ENCODE results near the gene FRMD4A. TPM values are rescaled to one million over a fixed set of nuclear protein-coding genes. Genes with fewer than 3 reads are reported as not detected.
"Not testable (repeated sequence)": the region's sequence is repeated elsewhere in the genome, so short reads cannot be mapped to it uniquely, and the experiment has no call there.

The FRMD4A gene
- total RNA-seq, 2 donors from 2014 or later: 18.9 to 46.1 TPM

DNA sequence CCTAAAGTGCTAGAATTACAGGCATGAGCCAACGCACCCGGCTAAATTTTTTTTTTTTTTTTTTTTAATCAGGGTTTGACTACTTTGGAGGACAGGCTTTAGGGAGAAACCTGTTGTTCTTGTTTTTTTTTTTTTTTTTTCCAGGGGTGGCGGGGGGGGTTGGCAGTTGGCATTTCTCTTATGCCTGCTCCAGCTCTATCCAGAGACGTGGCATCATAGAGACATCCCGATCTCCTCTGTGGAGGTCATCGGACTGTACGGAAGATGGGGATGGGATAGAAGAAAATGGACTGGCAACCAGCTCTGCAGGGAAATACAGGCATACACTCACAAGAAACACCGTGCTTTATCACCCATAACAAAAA, 613.2 kb downstream of the FRMD4A start:
- H3K36me3 ChIP-seq (replicated peaks in 1 of 2; ENCODE audit: insufficient read depth in 1 of 2, low read depth in 2 of 2): no peaks in the 10 kb centered on the region
- TF ChIP-seq, protein P1, sequence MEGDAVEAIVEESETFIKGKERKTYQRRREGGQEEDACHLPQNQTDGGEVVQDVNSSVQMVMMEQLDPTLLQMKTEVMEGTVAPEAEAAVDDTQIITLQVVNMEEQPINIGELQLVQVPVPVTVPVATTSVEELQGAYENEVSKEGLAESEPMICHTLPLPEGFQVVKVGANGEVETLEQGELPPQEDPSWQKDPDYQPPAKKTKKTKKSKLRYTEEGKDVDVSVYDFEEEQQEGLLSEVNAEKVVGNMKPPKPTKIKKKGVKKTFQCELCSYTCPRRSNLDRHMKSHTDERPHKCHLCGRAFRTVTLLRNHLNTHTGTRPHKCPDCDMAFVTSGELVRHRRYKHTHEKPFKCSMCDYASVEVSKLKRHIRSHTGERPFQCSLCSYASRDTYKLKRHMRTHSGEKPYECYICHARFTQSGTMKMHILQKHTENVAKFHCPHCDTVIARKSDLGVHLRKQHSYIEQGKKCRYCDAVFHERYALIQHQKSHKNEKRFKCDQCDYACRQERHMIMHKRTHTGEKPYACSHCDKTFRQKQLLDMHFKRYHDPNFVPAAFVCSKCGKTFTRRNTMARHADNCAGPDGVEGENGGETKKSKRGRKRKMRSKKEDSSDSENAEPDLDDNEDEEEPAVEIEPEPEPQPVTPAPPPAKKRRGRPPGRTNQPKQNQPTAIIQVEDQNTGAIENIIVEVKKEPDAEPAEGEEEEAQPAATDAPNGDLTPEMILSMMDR (IDR thresholded peaks at IDR 0.05): no peak
- TF ChIP-seq POLR2A (IDR thresholded peaks at IDR 0.05): no peak
- peak overlapping the region; percentile 13 to 18 for H3K4me3 ChIP-seq
- DNase-seq (no peak), ATAC-seq (peak; percentile 65)
- 12 to 21% methylated on average over 8 of the region's 8 CpGs for WGBS, 2 donors
- intact Hi-C loops (cut with DNase I): loop anchor here (10.0 kb wide), 1 partner anchor 57 kb away; no protein-coding TSS in a partner anchor
- no peaks in the 10 kb centered on the region for H3K27me3 ChIP-seq
- peaks cover 30% of the 10 kb centered on the region for H3K4me1 ChIP-seq
- no peaks in the 10 kb centered on the region for H3K9me3 ChIP-seq
- peak overlapping the region; percentile 68 to 90 (median 86) for H3K27ac ChIP-seq

DNA sequence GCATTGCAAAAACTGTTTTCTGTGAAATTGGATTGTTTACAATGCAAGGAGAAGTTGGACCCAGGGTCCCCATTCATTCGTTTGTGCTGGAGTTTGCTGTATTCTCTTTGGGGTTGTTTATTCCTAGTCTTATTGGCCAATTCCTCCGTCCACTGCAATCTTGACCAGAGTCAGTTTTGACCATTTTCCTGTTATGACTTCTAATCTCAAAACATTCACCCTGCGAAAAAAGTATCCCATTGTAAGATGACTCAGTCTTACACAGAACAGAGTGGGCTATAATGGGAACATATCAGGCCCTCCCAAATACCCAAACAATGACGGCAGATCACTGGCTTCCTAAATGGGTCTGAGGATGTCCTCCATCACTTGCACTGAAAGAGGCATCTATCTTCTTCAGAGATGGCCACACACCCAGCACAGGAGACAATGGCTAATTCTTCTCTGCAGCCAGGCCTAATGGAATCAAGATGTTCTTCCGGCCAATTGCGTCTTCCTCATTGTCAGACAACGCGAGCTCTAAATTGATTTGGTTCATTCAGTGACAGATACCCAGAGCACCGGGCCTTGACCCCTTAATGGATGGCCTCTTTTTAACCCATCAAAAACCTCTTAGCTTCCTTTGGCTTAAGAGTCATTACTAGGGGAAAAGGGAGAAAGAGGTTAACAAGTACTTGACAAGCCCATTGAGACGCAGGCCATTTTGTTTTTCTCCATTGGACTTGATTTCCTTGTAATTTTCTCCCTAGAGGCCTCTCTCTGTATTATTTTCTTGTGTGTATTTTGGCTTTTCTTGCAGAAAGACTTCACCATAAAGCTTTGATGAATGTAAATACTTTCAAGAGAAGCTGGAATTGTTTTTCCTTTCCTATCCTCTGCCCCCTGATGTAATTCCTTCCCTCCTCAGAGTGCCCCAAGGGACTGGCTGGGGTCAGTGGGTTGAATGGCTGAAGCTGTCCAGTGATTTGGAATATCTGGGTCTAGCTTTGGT, 614.3 kb downstream of the FRMD4A start:
- WGBS, 2 donors: 82 to 89% methylated on average over 10 of the region's 10 CpGs
- no peak for TF ChIP-seq POLR2A (IDR thresholded peaks at IDR 0.05)
- TF ChIP-seq, protein P1 (IDR thresholded peaks at IDR 0.05): no peak
- intact Hi-C loops (cut with DNase I): loop anchor here (10.0 kb wide), 1 partner anchor 58 kb away; no protein-coding TSS in a partner anchor

DNA sequence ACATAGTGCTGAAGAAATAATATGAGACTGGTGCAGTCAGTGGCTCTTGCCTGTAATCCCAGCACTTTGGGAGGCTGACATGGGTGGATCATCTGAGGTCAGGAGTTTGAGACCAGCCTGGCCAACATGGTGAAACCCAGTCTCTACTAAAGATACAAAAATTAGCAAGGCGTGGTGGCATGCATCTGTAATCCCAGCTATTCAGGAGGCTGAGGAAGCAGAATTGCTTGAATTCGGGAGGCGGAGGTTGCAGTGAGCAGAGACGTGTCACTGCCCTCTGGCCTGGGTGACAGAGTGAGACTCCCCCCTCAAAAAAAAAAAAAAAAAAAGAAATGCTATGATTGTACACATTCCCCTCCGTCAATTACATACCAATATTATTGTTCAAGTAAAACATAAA, 615.1 kb downstream of the FRMD4A start:
- WGBS, 2 donors: 78 to 82% methylated on average over 5 of the region's 5 CpGs
- H3K27ac ChIP-seq; H3K27me3 ChIP-seq; H3K4me3 ChIP-seq; DNase-seq; H3K9me3 ChIP-seq; H3K36me3 ChIP-seq (replicated peaks in 1 of 2; ENCODE audit: insufficient read depth in 1 of 2, low read depth in 2 of 2); ATAC-seq: not testable (repeated sequence)
- intact Hi-C loops (cut with DNase I): loop anchor here (10.0 kb wide), 1 partner anchor 59 kb away; no protein-coding TSS in a partner anchor
- H3K4me1 ChIP-seq: peaks cover 30% of the 10 kb centered on the region

More for the DNA sequence above, 614.3 kb downstream of the FRMD4A start:
- Histone ChIP-seq H3K27me3 (no peaks in the 10 kb centered on the region), H3K36me3 (replicated peaks in 1 of 2; ENCODE audit: insufficient read depth in 1 of 2, low read depth in 2 of 2) (no peaks in the 10 kb centered on the region), H3K4me1 (peaks cover 30% of the 10 kb centered on the region), H3K4me3 (no peak overlapping the region), H3K27ac (peak overlapping the region in 2 of 4 donors; percentile 90), H3K9me3 (no peaks in the 10 kb centered on the region)
- DNase-seq (no peak), ATAC-seq (no peak)

DNA sequence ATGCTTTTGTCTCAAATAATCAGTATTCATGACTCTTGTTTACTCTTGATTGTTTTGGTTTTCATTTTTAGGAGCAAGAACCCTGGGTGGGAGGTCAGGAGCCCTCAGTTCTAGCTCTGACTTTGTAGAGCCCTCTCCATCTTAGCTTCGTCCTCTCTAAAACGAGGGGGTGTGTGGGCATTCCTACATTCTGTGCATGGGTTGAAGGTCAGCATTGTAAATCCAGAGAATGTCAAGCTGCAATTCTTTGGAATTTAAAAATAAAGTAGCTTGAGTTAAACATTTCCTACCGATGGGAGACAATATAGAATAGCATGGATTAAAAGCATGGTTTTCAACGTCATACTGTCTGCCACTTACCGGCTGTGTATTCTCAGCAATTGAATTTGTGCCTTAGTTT, 615.6 kb downstream of the FRMD4A start:
- DNase-seq (no peak), ATAC-seq (no peak)
- Histone ChIP-seq H3K27ac (no peak overlapping the region), H3K4me1 (peaks cover 30% of the 10 kb centered on the region), H3K4me3 (no peak overlapping the region), H3K9me3 (no peaks in the 10 kb centered on the region), H3K36me3 (replicated peaks in 1 of 2; ENCODE audit: insufficient read depth in 1 of 2, low read depth in 2 of 2) (no peaks in the 10 kb centered on the region), H3K27me3 (no peaks in the 10 kb centered on the region)
- TF ChIP-seq, protein P1 (IDR thresholded peaks at IDR 0.05): no peak
- no peak for TF ChIP-seq POLR2A (IDR thresholded peaks at IDR 0.05)
- intact Hi-C loops (cut with DNase I): loop anchor here (10.0 kb wide), 1 partner anchor 60 kb away; no protein-coding TSS in a partner anchor
- WGBS, 2 donors: 71 to 78% methylated on average over 5 of the region's 5 CpGs

DNA sequence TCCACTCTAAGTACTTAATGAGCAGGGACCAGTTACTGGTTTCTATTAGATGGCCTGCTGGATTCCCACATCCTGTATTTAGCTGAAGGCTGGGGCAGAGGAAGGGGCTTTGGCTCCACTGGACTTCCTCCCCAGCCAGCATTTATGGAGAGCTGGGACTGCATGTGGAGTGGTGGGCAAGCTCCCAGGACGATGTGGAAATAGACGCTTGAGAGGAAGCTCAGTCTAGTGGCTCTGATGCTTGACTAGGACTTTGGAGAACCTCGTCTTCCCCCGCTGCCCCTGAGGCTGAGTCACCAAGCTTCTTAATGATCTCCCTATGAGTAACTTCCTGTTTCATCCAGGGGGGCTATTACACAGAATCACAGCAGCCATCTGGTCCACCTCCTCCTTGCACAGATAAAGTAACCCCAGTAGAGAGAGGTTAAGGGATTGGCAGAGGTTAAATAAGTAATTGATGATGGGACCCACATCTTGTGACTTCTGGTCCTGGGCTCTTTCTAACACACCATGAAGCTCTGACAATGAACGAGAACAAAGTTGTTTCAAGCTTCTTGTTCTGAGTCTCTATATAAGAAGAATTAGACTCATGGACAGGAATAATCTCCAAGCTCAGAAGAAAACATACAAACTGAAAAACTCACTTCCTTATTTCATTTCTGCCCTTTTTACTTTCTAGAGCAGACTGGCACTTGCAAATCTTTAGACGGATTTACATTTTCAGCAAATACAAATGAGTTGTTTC, 617.7 kb downstream of the FRMD4A start:
- Histone ChIP-seq H3K36me3 (replicated peaks in 1 of 2; ENCODE audit: insufficient read depth in 1 of 2, low read depth in 2 of 2) (no peaks in the 10 kb centered on the region), H3K27ac (peak overlapping the region in 2 of 4 donors; percentile 3 to 73), H3K9me3 (no peaks in the 10 kb centered on the region), H3K27me3 (no peaks in the 10 kb centered on the region), H3K4me3 (no peak overlapping the region), H3K4me1 (peaks cover 32% of the 10 kb centered on the region)
- 58 to 67% methylated on average over 6 of the region's 6 CpGs for WGBS, 2 donors
- peak; percentile 43 to 83 (median 53) for DNase-seq
- intact Hi-C loops (cut with DNase I): loop anchor here (10.0 kb wide), 1 partner anchor 62 kb away; no protein-coding TSS in a partner anchor
- no peak for TF ChIP-seq POLR2A (IDR thresholded peaks at IDR 0.05)
- TF ChIP-seq, protein P1 (IDR thresholded peaks at IDR 0.05): no peak
- ATAC-seq: peak; percentile 31
